Stimulated activated CD4-positive, alpha-beta T cell treated with anti-CD3 and anti-CD28 coated beads, Interleukin-4, amount 100 ng/mL, for 1 hour (primary cell): ENCODE results near the gene PCNX1.
"Not testable (repeated sequence)": the region's sequence is repeated elsewhere in the genome, so short reads cannot be mapped to it uniquely, and the experiment has no call there.

Experiments used
- DNase-seq: peaks from one replicate; pipeline ENCODE4 v3.0.0-alpha.2; 2020

PCNX1 gene

GRCh38 chr14:70907176-70907995, at the start of gene PCNX1:
PCNX1 (plus strand) TSS chr14:70907459; CDS start chr14:70907851, 392 bp downstream.
- DNase-seq = peak; percentile 89

DNA sequence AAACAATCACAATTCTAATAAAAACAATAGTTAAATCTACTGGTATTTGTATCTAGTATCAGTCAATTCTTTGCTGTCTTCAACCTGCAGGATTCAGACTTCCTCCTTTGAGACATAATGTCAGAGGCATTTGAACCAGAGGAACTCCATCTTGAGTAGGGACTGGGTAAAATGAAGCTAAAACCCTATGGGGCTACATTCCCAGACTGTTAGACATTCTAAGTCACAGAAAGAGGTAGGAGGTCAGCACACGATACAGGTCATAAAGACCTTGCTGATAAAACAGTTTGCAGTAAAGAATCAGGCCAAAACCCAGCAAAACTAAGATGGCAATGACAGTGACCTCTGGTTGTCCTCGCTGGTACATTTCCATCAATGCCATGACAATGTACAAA, 49.8 kb upstream of the PCNX1 start:
- no peak for DNase-seq

DNA sequence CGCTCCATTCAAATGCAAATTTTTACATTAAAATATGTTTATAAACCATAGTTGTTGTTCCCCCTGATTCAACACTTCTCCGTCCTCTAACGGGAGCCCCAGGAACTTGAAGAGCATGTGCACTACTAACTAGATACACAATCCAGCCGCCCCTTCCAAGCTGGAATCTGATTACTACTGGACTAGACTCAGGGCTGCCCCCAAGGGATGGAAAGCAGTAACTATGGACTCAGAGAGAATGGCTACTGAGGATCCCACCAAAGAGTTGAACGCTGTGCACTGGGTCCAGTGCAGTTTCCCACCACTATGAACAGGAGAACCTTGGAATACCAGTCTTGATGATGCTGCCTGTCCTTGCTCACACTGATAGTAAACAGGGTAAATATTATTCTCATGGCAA, 48.6 kb upstream of the PCNX1 start:
- DNase-seq = no peak

- DNase-seq = not testable (repeated sequence)
These were observed 40.3 kb upstream of the PCNX1 start for GRCh38 chr14:70866992-70867391.

GRCh38 chr14:70871001-70871400, 36.3 kb upstream of the PCNX1 start:
- DNase-seq = no peak

GRCh38 chr14:70871863-70872677, 35.2 kb upstream of the PCNX1 start:
- no peak for DNase-seq

DNA sequence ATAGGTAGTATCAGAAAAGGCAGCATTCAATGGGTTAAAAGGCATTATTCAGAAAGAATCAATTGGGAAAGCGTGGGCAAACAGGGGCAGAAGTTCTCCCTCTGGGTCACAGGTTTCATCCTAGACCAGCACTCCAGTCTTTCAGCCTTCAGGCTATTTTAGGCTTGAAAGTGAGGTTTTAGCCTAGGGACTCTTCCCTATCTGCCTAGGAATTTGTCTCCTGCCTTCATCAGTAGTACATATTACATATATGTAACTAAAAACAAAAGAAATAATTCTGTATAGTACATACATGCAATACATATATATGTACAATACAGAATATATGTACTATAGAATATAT, 34.6 kb upstream of the PCNX1 start:
- no peak for DNase-seq

DNA sequence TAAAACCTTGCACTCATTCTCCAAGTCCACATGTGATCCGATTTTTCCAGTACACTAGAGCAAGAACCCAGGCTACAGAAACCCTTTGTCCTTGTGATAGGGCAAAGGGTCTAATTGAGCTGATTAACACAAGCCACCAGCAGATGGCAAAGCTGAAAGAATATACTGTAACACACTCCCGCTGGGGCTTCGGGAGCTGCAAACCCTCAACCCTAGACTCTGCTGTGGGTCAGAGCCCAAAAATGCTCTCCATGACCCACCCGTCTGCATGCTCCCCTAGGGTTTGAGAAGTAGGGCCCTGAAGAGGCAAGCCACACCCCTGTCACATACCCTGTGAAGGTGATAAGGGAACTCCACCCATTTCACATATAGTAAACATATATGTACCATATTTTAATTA, 33.6 kb upstream of the PCNX1 start:
- DNase-seq = no peak

GRCh38 chr14:70875811-70876460, 31.3 kb upstream of the PCNX1 start:
- DNase-seq = not testable (repeated sequence)

GRCh38 chr14:70879448-70879847, 27.8 kb upstream of the PCNX1 start:
- no peak for DNase-seq

- DNase-seq = not testable (repeated sequence)
These were observed 26.4 kb upstream of the PCNX1 start for GRCh38 chr14:70880888-70881287.

DNA sequence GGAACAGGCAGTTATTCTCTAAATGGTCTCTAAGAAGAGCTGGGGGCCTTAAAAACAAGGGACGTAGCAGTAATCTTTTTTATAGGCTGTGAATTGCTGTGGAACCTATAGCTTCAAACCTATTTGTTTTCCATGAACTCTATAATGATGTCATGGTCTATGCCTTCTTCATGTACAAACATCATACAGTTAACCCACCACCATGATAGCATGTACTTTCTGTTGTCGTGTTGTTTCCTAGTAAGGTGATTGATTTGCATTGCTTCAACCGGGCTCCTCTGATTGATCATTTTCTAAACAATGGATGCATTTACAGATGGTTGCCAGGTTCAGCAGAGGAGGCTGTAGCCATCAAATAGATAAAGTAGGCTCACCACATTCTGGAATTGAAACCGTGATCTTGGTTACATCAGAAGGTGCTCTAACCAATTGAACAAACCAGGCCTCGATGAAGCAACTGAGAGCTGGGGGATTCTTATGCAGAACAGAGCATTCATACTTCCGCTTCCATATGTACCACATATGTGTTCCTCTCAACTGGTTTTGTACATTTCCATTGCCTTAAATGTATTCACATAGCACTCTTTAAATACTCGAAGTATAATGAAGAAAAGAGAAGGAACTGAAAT, 25.6 kb upstream of the PCNX1 start:
- no peak for DNase-seq

DNA sequence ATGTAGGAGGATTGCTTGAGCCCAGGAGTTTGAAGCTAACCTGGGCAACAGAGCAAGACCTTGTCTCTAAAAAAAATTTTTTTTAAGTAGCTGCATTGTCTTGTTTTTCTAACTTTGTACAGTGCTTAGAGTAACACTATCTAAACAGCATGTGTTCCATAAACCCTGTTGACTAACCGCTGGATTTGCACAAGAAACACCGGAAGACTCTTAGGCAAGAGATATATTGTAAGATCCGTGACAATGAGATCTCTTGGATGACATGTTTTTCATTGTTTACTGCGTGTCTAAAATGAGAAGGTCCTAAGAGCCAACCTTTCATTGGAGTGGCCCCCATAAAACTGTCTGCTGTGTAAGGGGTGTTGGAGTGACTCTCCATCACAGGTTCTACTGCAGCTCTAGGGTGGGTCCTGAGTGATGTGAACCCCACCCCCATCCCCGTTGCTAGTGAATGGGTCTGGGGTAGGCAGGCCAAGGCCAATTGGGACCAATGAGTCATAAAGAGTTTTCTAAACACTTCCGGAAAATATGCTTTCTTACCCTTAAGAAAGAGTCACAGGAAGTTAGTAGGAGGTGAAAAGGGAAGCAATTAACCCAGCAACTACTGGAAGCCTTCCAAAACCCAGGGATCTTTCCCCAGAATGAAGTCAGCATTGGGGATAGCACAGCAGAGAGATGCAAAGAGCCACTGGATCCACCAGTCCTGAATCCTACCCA, 24.3 kb upstream of the PCNX1 start:
- no peak for DNase-seq

DNA sequence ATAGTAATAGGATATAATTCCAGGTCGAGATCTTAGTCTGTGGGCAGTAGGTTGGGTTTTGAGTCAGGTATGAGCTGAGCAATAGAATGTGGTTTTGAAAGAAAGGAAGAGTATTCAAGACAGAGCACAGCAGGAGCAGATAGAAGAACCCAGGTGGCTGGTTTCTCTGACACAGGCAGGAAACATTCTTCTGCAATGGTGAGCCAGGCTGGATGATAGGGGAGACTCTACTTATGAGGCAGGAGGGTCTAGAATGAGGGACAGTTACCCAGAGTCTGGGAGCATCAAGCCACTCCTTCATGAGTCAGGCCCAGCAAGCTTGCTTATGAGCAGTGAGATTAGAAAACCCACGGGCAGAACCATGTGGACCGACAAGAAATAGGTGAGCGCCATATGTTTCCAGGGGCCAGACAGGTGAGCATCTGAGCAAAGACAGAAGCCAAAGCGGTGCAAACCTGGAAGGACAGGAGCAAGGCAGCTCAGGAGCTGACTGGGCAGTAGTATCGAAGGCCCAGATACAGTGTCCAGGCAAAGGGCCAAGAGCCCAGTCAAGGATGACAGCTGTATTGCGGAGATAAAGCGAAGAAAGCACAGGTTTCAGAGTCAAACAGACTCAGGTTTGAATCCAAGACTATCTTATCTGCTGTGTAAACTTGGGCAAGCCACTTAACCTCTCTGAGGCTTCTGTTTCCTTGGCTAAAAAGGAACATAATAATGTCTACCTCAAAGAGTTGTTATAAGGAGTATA, 22.5 kb upstream of the PCNX1 start:
- no peak for DNase-seq

DNA sequence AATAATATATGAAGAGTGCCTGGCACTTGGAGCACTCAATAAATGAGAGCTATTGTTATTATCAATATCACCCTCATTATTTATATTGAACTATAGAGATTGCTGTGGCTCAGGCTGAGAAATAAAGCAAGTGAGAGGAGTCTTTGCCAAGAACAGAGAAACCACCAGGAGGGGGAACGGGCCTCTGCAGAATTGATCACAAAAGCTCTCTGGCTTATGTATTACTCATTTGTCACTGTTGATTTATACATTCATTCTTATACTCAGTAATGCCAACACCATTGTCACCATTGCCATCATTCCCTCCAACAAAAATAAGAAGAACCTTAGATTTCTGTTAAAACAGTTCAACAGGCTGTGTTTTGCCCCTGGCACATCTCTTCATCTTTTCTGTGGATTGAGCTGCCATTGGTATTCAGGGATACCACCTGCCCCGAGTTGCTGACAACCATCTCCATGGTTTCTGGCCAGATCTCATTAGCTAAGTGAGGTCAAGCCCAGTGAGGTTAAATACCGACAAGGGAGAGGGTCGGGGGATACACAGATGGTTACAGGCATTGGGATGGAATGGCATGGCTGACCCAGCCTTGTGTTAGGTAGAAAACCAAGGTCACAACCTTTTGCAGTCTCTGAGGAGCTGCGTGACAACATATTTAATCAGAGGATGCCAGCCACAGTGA, 21.8 kb upstream of the PCNX1 start:
- peak; percentile 45 for DNase-seq

DNA sequence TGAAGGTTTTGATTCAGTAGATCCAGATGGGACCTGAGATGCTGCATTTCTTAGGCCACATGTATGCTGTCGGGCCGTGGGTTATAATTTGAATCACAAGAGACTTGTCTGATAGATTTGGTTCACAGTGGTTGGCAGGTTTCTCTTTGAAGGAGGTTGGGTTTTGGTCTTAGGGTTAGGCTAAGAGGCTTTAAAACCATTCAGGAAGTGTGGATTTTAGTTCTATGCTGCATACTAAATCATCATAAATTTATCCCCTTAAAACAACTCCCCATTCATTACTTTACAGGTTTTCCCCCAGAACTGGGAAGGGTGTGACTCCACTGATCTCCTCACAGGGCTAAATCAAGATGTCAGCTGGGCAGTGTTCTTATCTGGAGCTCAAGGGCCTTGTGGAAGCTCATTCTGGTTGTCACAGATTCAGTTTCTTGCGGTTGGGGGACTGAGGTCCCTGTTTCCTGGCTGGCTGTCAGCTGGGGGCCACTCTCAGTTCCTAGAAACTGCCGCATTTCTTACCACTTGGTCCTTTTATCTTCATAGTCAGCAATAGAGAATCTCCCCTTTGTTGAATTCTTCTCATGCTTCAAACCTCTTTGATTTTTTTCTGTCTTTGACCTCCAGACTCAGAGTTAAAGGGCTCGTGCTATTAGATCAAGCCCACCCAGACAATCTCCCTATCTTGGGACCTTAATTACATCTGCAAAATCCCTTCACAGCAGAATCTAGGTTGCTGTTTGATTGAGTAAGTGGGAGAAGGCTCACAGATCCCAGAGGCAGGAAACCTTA, 20.6 kb upstream of the PCNX1 start:
- no peak for DNase-seq

DNA sequence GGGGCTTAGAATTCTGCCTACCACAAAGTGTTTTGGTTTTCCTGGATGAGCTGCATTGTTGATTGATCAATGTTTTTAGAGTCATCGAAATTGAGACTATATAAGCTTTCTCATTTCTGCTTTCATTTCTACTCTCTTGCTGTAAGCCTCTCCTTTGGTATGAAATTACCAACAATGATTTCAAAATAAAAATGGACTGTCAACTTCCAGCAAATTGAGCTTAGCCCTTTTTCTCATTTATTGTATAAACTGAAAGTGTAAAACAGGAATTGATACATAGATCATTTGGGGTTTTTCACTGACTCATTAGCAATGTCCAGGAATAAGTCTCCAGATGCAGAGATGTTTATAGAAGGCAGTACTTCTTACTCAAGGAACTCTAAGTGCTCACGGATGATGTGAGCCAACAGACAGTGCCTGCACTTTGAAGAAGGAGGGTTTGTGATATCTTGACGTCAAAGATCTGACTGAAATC, 20.0 kb upstream of the PCNX1 start:
- no peak for DNase-seq

GRCh38 chr14:70887737-70888499, 19.3 kb upstream of the PCNX1 start:
- DNase-seq = no peak

DNA sequence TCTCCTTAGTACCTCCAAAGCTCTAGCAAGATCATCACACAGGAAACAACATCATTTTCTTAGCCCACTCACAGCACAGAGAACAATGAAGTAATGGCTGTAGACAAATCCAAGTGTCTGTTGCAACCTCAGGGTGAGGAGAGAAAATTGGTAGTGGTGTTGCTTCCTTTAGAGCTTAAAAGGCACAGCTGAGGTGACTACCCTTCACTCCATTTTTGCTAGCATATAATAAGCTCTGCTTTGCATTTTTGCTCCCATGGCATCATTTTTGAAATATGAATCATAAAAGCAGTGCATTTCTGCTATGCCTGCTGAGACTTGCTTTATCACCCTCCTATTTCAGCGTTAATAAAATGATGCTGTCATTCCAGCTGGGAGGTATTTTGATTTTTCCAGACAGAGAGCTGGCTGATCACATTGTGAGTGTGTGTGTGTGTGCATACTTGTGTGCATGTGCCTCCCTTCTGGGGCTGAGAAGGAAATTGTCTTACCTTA, 18.5 kb upstream of the PCNX1 start:
- no peak for DNase-seq
